Naive B cell (primary cell): Measurements from ENCODE around the gene TARS3. TPM values are rescaled to one million over a fixed set of nuclear protein-coding genes. Genes with fewer than 3 reads are reported as not detected.

Experiments used
- ATAC-seq, 2 donors: fragments of 150-1000 bp; cut with Tn5 transposase; 2 replicates each; pipeline ENCODE4 v1.10.0; 2021; ENCODE audit warnings: low read depth in 2 of 2, mild to moderate bottlenecking in 2 of 2, moderate library complexity in 2 of 2
- DNase-seq: peaks from one replicate; pipeline ENCODE4 v3.0.0; 2022
- H3K27ac Mint-ChIP-seq, 6 donors: one replicate each; pipeline ENCODE4 v1.8.0; 2020 to 2022; ENCODE audit warnings: mild to moderate bottlenecking in 6 of 6, mixed read lengths in 6 of 6, moderate library complexity in 5 of 6, inconsistent platforms in 2 of 6
- H3K27me3 Mint-ChIP-seq, 3 donors: one replicate each; pipeline ENCODE4 v1.8.0; 2021 to 2022; ENCODE audit warnings: mixed read lengths in 3 of 3, mild to moderate bottlenecking in 1 of 3
- H3K36me3 Mint-ChIP-seq, 2 donors: one replicate each; pipeline ENCODE4 v1.8.0; 2020 to 2022; ENCODE audit warnings: mixed read lengths in 2 of 2, inconsistent platforms in 1 of 2, mild to moderate bottlenecking in 1 of 2
- H3K4me1 Mint-ChIP-seq, 3 donors: one replicate each; pipeline ENCODE4 v1.8.0; 2020 to 2022; ENCODE audit warnings: mixed read lengths in 3 of 3, inconsistent platforms in 1 of 3, mild to moderate bottlenecking in 1 of 3, moderate library complexity in 1 of 3
- H3K4me3 Mint-ChIP-seq, 8 donors: one replicate each; pipeline ENCODE4 v1.8.0; 2020 to 2022; ENCODE audit warnings: mild to moderate bottlenecking in 8 of 8, mixed read lengths in 8 of 8, moderate library complexity in 8 of 8, inconsistent platforms in 2 of 8
- H3K9me3 Mint-ChIP-seq, 7 donors: one replicate each; pipeline ENCODE4 v1.8.0; 2020 to 2022; ENCODE audit warnings: mixed read lengths in 7 of 7, mild to moderate bottlenecking in 5 of 7, inconsistent platforms in 2 of 7, moderate library complexity in 1 of 7
- polyA plus RNA-seq, 6 donors: library from polyadenylated mRNA; unstranded; fragments of 300-500 nt; fragmentation: Illumina TruSeq; gene quantifications; one replicate each; pipeline ENCODE4 v1.2.3, GENCODE V29; 2021; ENCODE audit warnings: low read depth in 6 of 6

TARS3 gene
- polyA plus RNA-seq, 6 donors from 2014 or later: 6.4 to 27.9 (median 12.0) TPM

- Mint-ChIP-seq H3K27me3 (no peaks in the 10 kb centered on the region), H3K4me3 (peak overlapping the region in 1 of 8 donors; percentile 49)
Observed at GRCh38 chr15:101692801-101693598, 31.3 kb downstream of the TARS3 start.

GRCh38 chr15:101689901-101690300 is 34.4 kb downstream of the TARS3 start:
- H3K4me3 Mint-ChIP-seq: no peak overlapping the region
- no peak overlapping the region for H3K27ac Mint-ChIP-seq
- ATAC-seq (no peak), DNase-seq (no peak)
- H3K27me3 Mint-ChIP-seq: no peaks in the 10 kb centered on the region
- peaks cover 0 to 5% (median 0%) of the 10 kb centered on the region in 7 donors for H3K9me3 Mint-ChIP-seq
- H3K4me1 Mint-ChIP-seq: peaks cover 11 to 17% (median 13%) of the 10 kb centered on the region in 3 donors
- H3K36me3 Mint-ChIP-seq: peaks cover 27 to 39% of the 10 kb centered on the region in 2 donors

More at GRCh38 chr15:101692801-101693598, 31.3 kb downstream of the TARS3 start:
- peaks cover 0 to 5% (median 0%) of the 10 kb centered on the region in 7 donors for H3K9me3 Mint-ChIP-seq
- ATAC-seq (no peak), DNase-seq (peak; percentile 2)
- peak overlapping the region in 2 of 6 donors; percentile 88 to 89 for H3K27ac Mint-ChIP-seq
- peaks cover 23 to 32% (median 23%) of the 10 kb centered on the region in 3 donors for H3K4me1 Mint-ChIP-seq
- peaks cover 36 to 48% of the 10 kb centered on the region in 2 donors for H3K36me3 Mint-ChIP-seq

GRCh38 chr15:101686718-101687117 is 37.6 kb downstream of the TARS3 start:
- no peaks in the 10 kb centered on the region for H3K27me3 Mint-ChIP-seq
- no peak overlapping the region for H3K4me3 Mint-ChIP-seq
- H3K4me1 Mint-ChIP-seq: no peaks in the 10 kb centered on the region
- no peak overlapping the region for H3K27ac Mint-ChIP-seq
- H3K9me3 Mint-ChIP-seq: no peaks in the 10 kb centered on the region
- no peak for ATAC-seq
- DNase-seq: no peak
- peaks cover 21 to 39% of the 10 kb centered on the region in 2 donors for H3K36me3 Mint-ChIP-seq

DNA sequence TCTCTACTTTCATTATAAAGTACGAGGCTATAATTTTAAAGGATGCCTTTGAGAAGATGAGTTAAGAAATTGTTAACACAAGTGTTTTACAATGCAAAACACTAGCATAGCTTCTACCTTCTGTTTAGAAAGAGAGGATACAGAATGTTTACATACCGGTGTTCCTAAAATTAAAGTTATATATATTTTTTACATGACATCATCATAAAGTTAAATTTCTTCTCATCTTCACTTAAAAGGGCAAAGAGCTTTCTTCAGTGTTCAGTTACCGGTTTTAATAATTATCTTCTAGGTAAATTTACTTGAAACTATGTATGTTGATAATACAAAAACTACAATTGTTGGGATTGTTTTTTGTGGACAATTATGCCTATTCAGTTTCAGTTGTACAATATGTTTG is 39.4 kb downstream of the TARS3 start:
- Mint-ChIP-seq H3K9me3 (no peaks in the 10 kb centered on the region), H3K27me3 (no peaks in the 10 kb centered on the region), H3K27ac (no peak overlapping the region), H3K4me3 (no peak overlapping the region), H3K4me1 (no peaks in the 10 kb centered on the region), H3K36me3 (peaks cover 19 to 47% of the 10 kb centered on the region in 2 donors)
- DNase-seq (no peak), ATAC-seq (no peak)

- Mint-ChIP-seq H3K4me1 (no peaks in the 10 kb centered on the region), H3K27me3 (no peaks in the 10 kb centered on the region), H3K4me3 (no peak overlapping the region), H3K36me3 (peaks cover 17 to 49% of the 10 kb centered on the region in 2 donors), H3K9me3 (no peaks in the 10 kb centered on the region), H3K27ac (peak overlapping the region in 1 of 6 donors; percentile 62)
- ATAC-seq (no peak), DNase-seq (no peak)
Observed at GRCh38 chr15:101684384-101684783, 39.9 kb downstream of the TARS3 start.

DNA sequence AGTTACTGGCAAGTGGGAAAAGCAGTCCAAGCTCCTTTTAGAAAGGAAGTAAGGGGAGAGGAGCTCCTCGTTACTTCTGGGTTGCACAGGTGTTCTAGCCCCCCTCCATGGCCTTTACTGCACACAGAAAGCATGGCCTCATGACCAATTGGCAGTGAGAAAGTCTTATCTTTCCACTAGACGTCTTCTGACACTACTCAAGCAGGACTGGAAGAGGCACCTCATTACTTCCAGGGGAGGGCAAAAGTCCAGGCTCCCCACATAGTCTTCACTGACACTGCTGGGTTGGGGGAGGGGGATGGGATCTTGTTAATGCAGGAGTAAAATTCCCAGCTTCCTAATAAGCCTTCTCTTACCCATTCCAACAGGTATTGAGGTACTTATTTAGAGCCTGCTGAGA is 44.5 kb downstream of the TARS3 start:
- no peaks in the 10 kb centered on the region for H3K27me3 Mint-ChIP-seq
- peaks cover 0 to 5% (median 0%) of the 10 kb centered on the region in 3 donors for H3K4me1 Mint-ChIP-seq
- no peak overlapping the region for H3K4me3 Mint-ChIP-seq
- no peaks in the 10 kb centered on the region for H3K9me3 Mint-ChIP-seq
- ATAC-seq: no peak
- peaks cover 29 to 59% of the 10 kb centered on the region in 2 donors for H3K36me3 Mint-ChIP-seq
- no peak for DNase-seq
- H3K27ac Mint-ChIP-seq: no peak overlapping the region

DNA sequence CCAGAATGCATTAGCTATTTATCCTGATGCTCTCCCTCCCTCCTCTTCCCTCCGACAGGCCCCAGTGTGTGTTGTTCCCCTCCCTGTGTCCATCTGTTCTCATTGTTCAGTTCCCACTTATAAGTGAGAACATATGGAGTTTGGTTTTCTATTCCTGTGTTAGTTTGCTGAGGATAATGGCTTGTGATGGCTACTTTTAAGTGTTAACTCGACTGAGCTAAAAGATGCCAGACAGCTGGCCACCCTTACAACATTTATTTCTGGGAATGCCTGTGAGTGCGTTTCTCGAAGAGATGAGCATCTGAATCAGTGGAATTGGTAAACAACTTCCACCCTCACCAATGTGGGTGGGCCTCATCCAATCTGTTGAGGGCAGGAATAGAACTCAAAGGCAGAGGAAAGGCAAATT is 47.3 kb downstream of the TARS3 start:
- H3K27ac Mint-ChIP-seq: peak overlapping the region in 1 of 6 donors; percentile 34
- DNase-seq: no peak
- no peak for ATAC-seq
- H3K36me3 Mint-ChIP-seq: peaks cover 35 to 57% of the 10 kb centered on the region in 2 donors
- no peaks in the 10 kb centered on the region for H3K27me3 Mint-ChIP-seq
- H3K4me3 Mint-ChIP-seq: no peak overlapping the region
- peaks cover 0 to 5% (median 0%) of the 10 kb centered on the region in 3 donors for H3K4me1 Mint-ChIP-seq
- H3K9me3 Mint-ChIP-seq: no peaks in the 10 kb centered on the region

- H3K27me3 Mint-ChIP-seq: no peaks in the 10 kb centered on the region
- H3K27ac Mint-ChIP-seq: peak overlapping the region in 3 of 6 donors; percentile 25 to 81 (median 48)
- H3K4me3 Mint-ChIP-seq: peak overlapping the region in 2 of 8 donors; percentile 4 to 52
- H3K9me3 Mint-ChIP-seq: no peaks in the 10 kb centered on the region
- ATAC-seq: peak in 1 of 2 donors; percentile 45
- H3K36me3 Mint-ChIP-seq: peaks cover 40 to 58% of the 10 kb centered on the region in 2 donors
- peaks cover 0 to 5% (median 0%) of the 10 kb centered on the region in 3 donors for H3K4me1 Mint-ChIP-seq
- no peak for DNase-seq
Observed at GRCh38 chr15:101675796-101676582, 48.3 kb downstream of the TARS3 start.

DNA sequence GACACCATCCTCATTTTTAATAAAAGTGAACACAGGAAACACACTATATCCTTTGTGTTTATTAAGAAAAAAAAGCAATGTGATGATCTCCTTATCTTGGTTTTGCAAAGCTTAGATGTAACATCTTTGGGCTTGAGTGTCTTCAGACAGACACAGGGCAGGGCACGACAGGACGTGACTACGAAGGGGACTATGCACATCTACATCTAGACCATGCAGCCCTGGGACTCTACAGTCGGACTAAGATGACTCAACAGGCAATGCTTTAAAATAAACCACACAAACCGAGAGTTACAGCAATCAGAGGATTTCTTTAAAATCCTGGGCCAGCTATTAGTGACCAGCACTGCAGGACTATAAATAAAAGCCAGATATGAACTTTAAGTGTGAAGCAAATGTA is 49.3 kb downstream of the TARS3 start:
- Mint-ChIP-seq H3K27ac (peak overlapping the region in 1 of 6 donors; percentile 27), H3K4me1 (peaks cover 0 to 5% (median 0%) of the 10 kb centered on the region in 3 donors), H3K36me3 (peaks cover 47 to 58% of the 10 kb centered on the region in 2 donors), H3K27me3 (no peaks in the 10 kb centered on the region), H3K9me3 (no peaks in the 10 kb centered on the region), H3K4me3 (no peak overlapping the region)
- DNase-seq: no peak
- ATAC-seq: no peak

GRCh38 chr15:101672298-101672697 is 52.0 kb downstream of the TARS3 start:
- peak overlapping the region in 2 of 6 donors; percentile 3 to 59 for H3K27ac Mint-ChIP-seq
- ATAC-seq (no peak), DNase-seq (no peak)
- H3K4me3 Mint-ChIP-seq: no peak overlapping the region
- no peaks in the 10 kb centered on the region for H3K27me3 Mint-ChIP-seq
- H3K9me3 Mint-ChIP-seq: no peaks in the 10 kb centered on the region
- H3K36me3 Mint-ChIP-seq: peaks cover 39 to 49% of the 10 kb centered on the region in 2 donors
- peaks cover 0 to 5% (median 0%) of the 10 kb centered on the region in 3 donors for H3K4me1 Mint-ChIP-seq

- no peaks in the 10 kb centered on the region for H3K27me3 Mint-ChIP-seq
- no peaks in the 10 kb centered on the region for H3K4me1 Mint-ChIP-seq
- H3K27ac Mint-ChIP-seq: no peak overlapping the region
- H3K36me3 Mint-ChIP-seq: peaks cover 27 to 48% of the 10 kb centered on the region in 2 donors
- no peaks in the 10 kb centered on the region for H3K9me3 Mint-ChIP-seq
- no peak overlapping the region for H3K4me3 Mint-ChIP-seq
- DNase-seq: no peak
- ATAC-seq: no peak
Observed at GRCh38 chr15:101669744-101670143, 54.5 kb downstream of the TARS3 start.

DNA sequence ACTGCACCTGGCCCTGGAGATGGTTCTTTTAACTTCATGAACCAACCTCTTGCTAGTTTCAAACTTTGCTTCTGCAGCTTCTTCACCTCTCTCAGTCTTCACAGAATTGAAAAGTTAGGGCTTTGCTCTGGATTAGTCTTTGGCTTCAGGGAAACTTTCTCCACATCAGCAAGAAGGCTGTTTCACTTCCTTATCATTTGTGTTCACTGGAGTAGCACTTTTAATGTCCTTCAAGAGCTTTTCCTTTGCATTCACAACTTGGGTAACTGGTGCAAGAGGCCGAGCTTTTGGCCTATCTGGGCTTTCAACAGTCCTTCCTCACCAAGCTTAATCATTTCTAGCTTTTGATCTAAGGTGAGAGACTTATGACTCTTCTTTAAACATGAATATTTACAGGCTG is 56.4 kb downstream of the TARS3 start:
- DNase-seq: no peak
- H3K36me3 Mint-ChIP-seq: peaks cover 12 to 37% of the 10 kb centered on the region in 2 donors
- no peaks in the 10 kb centered on the region for H3K9me3 Mint-ChIP-seq
- ATAC-seq: no peak
- no peak overlapping the region for H3K4me3 Mint-ChIP-seq
- peaks cover 0 to 3% (median 0%) of the 10 kb centered on the region in 3 donors for H3K4me1 Mint-ChIP-seq
- peak overlapping the region in 2 of 6 donors; percentile 11 to 80 for H3K27ac Mint-ChIP-seq
- no peaks in the 10 kb centered on the region for H3K27me3 Mint-ChIP-seq

DNA sequence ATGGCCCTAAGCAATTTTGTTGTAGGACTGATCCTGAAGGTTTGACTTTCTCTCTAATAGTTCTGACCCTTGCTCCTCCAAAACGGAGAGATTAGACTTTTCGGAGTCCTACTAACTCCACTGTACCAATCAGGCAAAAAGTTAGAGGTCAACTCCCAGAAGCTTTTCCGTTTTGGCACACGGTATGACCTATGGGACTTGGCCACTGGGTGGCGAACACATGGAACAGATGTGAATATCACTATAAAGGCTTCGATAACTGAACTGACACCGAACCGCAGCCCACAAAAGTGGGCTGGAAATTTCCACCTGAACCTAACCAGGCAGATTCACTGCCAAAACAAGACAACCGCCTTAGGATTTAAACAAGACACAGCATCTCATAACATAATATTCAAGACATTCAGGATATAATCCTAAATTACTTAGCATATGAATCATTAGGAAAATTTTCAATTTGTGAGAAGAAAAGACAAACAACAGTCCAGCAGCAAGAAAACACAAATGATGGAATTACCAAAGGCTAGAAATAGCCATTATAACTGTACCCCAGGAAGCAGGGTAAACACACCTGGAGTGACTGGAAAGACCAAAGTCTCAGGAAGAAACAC is 59.9 kb downstream of the TARS3 start:
- DNase-seq (no peak), ATAC-seq (no peak)
- Mint-ChIP-seq H3K27ac (no peak overlapping the region), H3K9me3 (no peaks in the 10 kb centered on the region), H3K4me3 (no peak overlapping the region), H3K36me3 (peaks cover 0 to 20% of the 10 kb centered on the region in 2 donors), H3K27me3 (no peaks in the 10 kb centered on the region), H3K4me1 (peaks cover 0 to 3% (median 0%) of the 10 kb centered on the region in 3 donors)
